M059J (cell line): ENCODE data around the gene TIRAP. TPM values are rescaled to one million over a fixed set of nuclear protein-coding genes. Genes with fewer than 3 reads are reported as not detected.
A peak's percentile ranks its signal among the peaks of the same experiment; 100 is the strongest.
"Not testable (repeated sequence)": the region's sequence is repeated elsewhere in the genome, so short reads cannot be mapped to it uniquely, and the experiment has no call there.

Experiments used
- DNase-seq: peaks from one replicate; pipeline ENCODE4 v3.0.0-alpha.2; 2012; ENCODE audit warnings: low read depth
- total RNA-seq: library from RNA; depleted of rRNA; stranded (reverse); fragments of >200 nt; shearing (Covaris generic); gene quantifications from 2 replicates; pipeline ENCODE4 v1.2.3, GENCODE V29; 2014

Gene TIRAP
- total RNA-seq, 1 experiment from 2014 or later, result 8.1 TPM

DNA sequence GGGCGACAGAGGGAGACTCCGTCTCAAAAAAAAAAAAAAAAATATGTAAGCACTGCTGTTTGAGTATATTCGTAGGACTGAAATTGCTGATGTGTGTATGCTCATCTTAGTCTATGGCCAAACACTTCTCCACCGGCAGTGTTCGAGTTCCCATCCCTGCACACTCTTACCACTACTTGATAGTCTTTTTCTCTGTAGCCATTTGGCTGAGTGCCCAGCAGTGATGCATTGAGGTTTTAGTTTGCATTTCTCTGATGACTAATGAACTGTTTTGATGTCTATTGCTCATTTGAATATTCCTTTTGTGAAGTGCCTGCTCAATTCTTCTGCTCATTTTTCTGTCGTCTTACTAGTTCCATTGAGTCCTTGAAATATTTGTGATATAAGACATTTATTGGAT is 1.9 kb downstream of the TIRAP start:
- peak; percentile 98 for DNase-seq

DNA sequence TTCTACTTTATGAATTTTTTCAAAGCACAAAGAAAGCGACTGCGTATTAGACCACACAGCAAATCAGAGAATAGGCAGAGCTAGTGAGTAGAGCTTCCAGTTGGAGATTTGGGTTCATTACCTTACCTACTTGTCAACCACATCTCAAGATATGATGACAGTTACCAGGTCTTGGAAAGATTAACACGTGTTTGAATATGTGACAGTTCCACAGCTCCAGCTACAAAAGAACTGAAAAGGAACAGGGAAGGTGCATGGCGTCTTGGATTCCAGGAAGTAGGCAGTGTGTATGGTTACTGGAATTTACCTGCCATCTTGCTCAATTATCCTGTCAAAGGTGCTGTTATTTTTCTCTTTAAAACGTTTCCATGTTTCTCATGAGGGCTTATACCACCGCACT is 5.3 kb downstream of the TIRAP start:
- no peak for DNase-seq

- no peak for DNase-seq
These were observed 8.0 kb downstream of the TIRAP start for GRCh38 chr11:126290887-126291286.

DNA sequence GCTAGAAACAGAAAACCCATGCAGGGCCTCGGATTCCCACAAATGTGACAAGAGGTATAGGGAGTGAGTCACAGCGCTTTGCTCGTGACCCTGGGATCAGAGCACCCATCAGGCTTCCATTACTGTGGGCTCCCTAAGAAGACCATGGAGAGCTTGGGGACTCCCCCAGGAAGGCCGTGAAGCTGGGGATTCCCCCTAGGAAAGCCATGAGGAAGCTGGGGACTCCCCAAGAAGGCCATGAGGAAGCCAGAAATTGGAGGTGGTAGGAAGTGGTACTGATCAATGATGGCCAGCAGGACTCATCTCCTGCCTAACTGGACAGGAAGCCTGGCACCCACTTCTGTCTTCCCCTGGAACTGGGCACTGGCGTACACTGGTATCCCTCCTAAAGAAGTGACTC is 10.8 kb downstream of the TIRAP start:
- no peak for DNase-seq

DNA sequence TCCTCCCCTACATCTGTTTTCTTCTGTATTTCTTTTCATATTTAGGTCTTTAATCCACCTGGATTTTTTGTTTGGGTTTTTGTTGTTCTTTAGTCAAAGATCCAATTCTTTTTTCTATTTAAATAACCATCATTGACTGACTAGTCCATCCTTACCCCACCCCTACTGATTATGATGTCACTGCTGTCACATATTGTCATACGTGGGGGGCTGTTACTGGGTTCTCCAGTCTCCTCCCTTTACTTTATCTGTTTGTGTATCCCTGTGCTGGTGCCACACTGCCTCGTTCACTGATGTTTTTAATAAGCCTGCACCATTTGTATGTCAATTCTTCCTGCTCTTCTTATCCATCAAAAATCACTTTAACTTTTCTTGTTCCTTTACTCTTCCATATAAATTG is 14.1 kb downstream of the TIRAP start:
- DNase-seq, result no peak

GRCh38 chr11:126303623-126304456 is 20.9 kb downstream of the TIRAP start, which contains the start of gene DCPS:
TSS of gene DCPS (plus strand) at chr11:126304060. CDS start at chr11:126304081, 21 bp downstream.
- DNase-seq, result peak; percentile 88

GRCh38 chr11:126304457-126305075 is 21.7 kb downstream of the TIRAP start:
- no peak for DNase-seq

GRCh38 chr11:126305699-126306098 is 22.8 kb downstream of the TIRAP start:
- no peak for DNase-seq

DNA sequence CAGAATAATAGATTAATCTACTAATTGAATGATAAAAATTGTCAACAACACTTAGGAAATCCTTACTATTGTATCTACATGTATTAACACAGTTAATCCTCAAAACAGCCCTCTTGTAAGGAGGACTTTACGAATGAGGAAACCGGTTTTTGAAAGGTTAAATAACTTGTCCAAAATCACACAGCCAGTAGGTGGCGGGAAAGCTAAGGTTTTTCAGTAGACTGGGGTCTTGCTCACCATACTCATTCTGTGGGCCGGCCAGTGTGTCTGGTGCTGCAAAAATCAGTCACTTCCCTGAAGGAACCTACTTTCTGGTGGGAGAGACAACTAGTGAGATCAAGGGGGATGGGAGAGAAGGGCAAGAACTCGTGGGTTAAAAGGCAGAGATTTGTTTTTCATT is 24.8 kb downstream of the TIRAP start:
- peak; percentile 46 for DNase-seq

DNA sequence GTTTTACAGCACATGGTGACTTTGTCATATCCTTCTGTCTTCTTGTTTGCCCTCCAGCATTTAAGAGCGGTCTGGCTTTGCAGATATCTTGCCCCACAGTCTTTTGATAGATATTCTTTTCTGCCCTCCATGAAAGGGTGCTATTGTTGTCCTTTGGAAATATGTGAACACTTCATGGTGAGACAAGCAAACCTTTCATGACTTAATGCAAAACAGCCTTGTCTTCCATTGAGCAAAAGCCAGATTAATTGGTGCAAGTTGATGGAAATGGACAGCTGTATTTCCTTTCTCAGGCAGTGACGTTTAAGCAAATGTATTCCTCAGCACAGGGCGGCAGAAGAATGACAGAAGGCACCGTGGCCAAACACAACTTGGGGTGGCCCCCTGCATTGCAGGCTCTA is 25.4 kb downstream of the TIRAP start:
- peak; percentile 44 for DNase-seq

GRCh38 chr11:126308771-126309170 is 25.9 kb downstream of the TIRAP start:
- not testable (repeated sequence) for DNase-seq

GRCh38 chr11:126310200-126310991 is 27.5 kb downstream of the TIRAP start:
- peak; percentile 78 for DNase-seq

DNA sequence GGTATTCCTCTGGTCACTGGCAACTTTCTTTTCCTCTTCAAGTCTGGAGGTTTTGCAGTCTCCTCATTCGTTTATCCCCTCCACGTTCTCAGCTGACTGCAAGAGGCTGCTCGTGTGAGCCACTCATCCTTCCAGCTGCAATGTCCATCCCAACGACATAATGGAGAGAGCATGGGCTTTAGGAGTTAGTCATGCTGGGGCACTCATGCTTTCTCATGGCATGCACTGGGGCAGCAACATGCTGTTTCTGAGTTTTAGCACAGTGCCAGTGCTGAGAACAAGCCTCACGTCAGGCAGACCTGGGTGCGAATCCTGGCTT is 28.1 kb downstream of the TIRAP start:
- no peak for DNase-seq

- DNase-seq, result no peak
These were observed 28.8 kb downstream of the TIRAP start for GRCh38 chr11:126311401-126312291.

GRCh38 chr11:126312961-126313360 is 30.1 kb downstream of the TIRAP start:
- DNase-seq, result no peak

DNA sequence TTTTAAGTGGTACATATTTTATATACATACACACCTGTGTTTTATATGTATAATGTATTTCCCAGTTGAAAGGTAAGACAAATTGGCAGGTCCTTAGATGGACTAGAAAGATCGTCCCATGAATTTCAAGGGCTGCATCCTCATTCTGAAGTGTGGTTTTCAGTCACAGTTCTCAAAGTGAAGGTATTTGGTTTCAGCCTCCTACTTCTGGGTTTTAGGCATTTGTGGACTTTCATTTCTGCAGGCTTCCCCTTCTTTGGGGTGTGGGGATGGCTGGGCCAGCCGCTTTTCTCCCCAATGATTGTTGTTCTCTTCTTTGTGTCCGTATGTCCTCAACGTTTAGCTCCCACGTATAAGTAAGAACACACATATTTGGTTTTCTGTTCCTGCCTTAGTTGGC is 30.9 kb downstream of the TIRAP start:
- no peak for DNase-seq

DNA sequence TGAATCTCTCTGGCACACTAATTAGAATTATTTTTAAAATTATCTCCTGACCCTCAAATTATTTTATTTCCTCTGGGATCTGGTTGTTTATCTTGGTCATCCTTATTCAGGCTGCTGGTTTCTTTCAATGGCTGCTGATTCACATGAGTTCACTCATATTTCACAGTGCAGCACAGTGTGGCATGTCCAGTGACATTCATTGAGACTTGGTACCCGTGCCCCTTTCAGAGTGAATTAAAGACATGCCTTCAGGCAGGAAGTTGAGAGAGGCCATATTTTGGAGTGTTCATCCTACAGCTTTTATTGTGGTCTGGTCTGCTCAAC is 34.5 kb downstream of the TIRAP start:
- DNase-seq, result peak; percentile 64

DNA sequence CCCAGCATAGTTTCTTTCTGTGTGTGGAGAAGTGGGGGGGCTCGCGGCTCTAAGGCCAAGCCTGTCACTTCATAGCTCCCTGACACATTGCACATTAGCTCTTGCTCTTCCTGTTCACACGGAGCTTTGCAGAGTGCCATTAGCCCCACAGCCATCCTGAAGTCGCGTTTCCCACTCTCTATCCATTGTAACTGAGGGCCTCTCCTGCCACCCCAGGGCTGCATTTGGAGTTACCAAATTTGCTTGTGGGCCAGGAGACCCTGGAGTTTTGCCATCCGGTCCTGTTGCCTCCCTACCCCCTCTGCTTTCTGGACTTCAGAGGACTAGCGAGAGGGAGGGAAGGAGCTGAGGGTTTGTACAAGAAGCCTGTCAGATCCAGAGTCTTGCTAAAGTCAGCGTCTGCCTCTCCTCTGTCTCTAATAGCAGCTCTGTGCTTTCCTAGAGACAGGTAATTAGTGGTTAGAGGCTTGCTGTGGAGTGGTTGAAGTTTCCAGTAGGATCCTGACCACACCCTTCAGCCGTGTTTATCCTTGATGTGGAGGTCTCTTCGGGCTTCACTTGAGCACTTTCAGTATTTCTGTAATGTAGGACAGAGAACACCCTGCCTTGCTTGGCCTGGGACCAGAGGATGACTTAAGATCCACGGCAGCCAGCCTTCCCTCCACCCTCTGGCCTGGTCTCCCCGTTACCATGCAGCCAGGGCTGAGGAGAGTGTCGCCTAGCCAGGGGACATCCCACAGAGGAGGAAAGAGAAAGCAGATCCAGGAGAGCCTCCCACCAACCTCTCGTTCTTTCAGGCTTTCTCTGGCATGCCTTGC is 35.1 kb downstream of the TIRAP start:
- DNase-seq, result peak; percentile 90

DNA sequence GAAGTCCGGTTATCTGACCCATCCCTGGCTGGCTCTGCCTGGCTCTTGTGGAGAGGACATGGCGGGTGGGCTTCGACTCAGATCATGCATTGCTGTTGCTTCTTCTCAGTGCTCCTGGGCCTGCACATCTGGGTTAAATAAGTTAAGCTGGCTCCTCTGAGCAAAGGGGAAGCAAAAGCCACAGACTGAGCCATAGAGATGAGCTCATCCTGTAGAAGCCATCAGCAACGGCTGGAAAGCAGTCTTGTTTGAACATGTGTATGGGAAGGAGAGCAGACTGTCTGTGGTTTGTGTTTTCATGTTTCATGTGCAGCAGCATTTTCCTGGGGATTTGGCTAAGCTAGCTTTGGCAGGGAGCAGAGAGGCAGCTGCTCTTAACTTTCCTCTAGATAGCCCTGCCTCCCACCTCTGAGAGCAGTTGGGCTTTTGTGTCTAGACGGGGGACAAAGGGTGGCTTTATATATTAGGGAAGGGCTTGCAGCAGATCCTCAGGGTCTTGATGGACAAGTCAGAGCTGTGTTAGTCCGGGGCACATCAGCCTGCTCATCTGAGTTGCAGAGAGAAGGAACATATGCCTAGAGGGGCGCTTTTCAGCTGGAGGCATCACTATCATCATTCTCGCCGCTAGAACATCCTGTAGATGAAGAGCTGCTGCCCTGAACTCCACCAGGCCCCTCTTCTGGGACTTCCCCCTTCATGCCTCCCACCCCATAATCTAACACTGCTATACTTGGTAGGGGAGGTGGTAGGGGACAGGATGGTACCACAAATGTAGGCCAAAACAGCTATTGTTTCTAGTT is 35.9 kb downstream of the TIRAP start:
- DNase-seq, result peak; percentile 86

DNA sequence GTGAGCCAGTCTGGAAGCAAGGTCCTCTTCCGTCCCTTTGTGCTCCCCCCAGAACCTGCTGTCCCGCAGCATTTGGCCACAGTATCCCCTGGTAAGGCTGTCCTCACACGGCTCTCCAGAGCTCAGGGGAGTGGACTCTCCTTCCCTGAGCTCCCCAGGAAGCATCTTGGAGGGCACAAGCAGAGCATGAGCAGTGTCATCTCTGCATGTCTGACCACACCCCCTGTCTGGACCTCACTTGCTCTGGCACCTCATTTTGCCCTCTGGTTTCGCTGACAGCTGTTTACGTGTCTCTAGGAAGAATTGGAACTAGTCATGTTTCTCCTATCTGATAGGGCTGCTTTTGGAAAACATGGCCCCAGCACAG is 36.5 kb downstream of the TIRAP start:
- no peak for DNase-seq
